Measurements from ENCODE around the gene FHOD3.

Gene FHOD3

DNA sequence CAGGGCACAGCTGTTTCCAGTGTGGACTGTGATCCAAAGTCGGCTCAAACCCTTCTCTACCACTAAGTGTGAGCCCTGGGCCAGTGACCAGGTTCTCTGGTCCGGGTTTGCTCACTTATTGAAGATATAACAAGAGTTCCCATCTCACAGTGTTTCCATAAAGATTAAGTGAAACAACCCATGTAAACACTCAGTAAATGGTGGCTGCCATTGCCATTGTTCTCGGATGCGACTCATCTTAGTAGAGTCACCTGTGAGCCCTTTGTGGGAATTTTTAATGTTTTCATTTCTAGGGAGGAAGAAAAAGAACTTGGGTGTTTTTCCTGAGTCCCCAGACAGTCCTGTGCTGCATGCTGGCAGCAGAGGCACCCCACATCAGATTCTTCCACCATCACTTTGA is 477.9 kb downstream of the FHOD3 start:
- H3K9ac ChIP-seq (ENCODE audit: low read depth, low read length, poor library complexity, severe bottlenecking) = no peak overlapping the region
- no peaks in the 10 kb centered on the region for H4K20me1 ChIP-seq (ENCODE audit: insufficient read depth, low read length, poor library complexity, severe bottlenecking)
- no peaks in the 10 kb centered on the region for H3K27me3 ChIP-seq (ENCODE audit: insufficient read depth, low read length, poor library complexity, severe bottlenecking)
- peaks cover 31% of the 10 kb centered on the region for H3K4me1 ChIP-seq (ENCODE audit: insufficient read depth, low read length, poor library complexity, severe bottlenecking)
- H3F3A ChIP-seq (ENCODE audit: low read depth) = 0 out of 2 replicates have a peak, but pooled peaks cover 5% of the 10 kb centered on the region
- H3K4me2 ChIP-seq (ENCODE audit: low read depth, low read length, poor library complexity, severe bottlenecking) = no peak overlapping the region
- H3K79me2 ChIP-seq (ENCODE audit: insufficient read depth, low read length) = no peaks in the 10 kb centered on the region
- TF ChIP-seq EZH2phosphoT487 (IDR thresholded peaks at IDR 0.05; ENCODE audit: borderline replicate concordance) = no peak
- TF ChIP-seq, protein P1, sequence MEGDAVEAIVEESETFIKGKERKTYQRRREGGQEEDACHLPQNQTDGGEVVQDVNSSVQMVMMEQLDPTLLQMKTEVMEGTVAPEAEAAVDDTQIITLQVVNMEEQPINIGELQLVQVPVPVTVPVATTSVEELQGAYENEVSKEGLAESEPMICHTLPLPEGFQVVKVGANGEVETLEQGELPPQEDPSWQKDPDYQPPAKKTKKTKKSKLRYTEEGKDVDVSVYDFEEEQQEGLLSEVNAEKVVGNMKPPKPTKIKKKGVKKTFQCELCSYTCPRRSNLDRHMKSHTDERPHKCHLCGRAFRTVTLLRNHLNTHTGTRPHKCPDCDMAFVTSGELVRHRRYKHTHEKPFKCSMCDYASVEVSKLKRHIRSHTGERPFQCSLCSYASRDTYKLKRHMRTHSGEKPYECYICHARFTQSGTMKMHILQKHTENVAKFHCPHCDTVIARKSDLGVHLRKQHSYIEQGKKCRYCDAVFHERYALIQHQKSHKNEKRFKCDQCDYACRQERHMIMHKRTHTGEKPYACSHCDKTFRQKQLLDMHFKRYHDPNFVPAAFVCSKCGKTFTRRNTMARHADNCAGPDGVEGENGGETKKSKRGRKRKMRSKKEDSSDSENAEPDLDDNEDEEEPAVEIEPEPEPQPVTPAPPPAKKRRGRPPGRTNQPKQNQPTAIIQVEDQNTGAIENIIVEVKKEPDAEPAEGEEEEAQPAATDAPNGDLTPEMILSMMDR (conservative IDR thresholded peaks at IDR 0.05; ENCODE audit: low read length) = no peak
- H2AFZ ChIP-seq (ENCODE audit: low read length) = no peak overlapping the region
- H3K9me2 ChIP-seq (replicated peaks; ENCODE audit: low read depth, low read length) = no peaks in the 10 kb centered on the region
- H3K9me3 ChIP-seq (ENCODE audit: insufficient read depth, low read depth, low read length) = no peaks in the 10 kb centered on the region
- no peaks in the 10 kb centered on the region for H3K36me3 ChIP-seq (ENCODE audit: insufficient read depth, low read length)
- H3K4me3 ChIP-seq (ENCODE audit: low read length, poor library complexity, severe bottlenecking) = no peak overlapping the region

DNA sequence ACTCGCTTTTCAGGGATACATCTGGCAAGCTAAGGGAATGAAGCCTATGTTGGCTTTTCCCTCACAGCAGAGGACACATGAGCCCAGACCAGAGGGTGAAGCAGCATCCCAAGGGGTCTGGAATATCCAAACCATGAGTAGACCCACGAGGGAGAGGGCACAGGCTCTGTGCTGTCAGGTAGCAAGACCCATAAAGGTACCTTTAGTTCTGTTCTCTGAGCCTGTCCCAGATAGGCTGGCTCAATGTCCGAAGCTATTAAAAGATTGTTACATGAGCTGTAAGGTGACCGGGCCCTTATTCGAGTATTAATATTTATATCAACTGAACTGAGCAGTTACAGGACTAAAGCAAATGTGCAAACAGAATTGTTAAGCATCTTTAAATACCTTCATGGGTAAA is 479.1 kb downstream of the FHOD3 start:
- Histone ChIP-seq H3K9me3 (ENCODE audit: insufficient read depth, low read depth, low read length) (no peaks in the 10 kb centered on the region), H2AFZ (ENCODE audit: low read length) (no peak overlapping the region), H3K9ac (ENCODE audit: low read depth, low read length, poor library complexity, severe bottlenecking) (no peak overlapping the region), H4K20me1 (ENCODE audit: insufficient read depth, low read length, poor library complexity, severe bottlenecking) (no peaks in the 10 kb centered on the region), H3K4me1 (ENCODE audit: insufficient read depth, low read length, poor library complexity, severe bottlenecking) (peaks cover 18% of the 10 kb centered on the region), H3K79me2 (ENCODE audit: insufficient read depth, low read length) (no peaks in the 10 kb centered on the region), H3K4me2 (ENCODE audit: low read depth, low read length, poor library complexity, severe bottlenecking) (no peak overlapping the region), H3K4me3 (ENCODE audit: low read length, poor library complexity, severe bottlenecking) (no peak overlapping the region), H3K9me2 (replicated peaks; ENCODE audit: low read depth, low read length) (no peaks in the 10 kb centered on the region), H3K36me3 (ENCODE audit: insufficient read depth, low read length) (no peaks in the 10 kb centered on the region), H3K27me3 (ENCODE audit: insufficient read depth, low read length, poor library complexity, severe bottlenecking) (no peaks in the 10 kb centered on the region), H3F3A (ENCODE audit: low read depth) (no peaks in the 10 kb centered on the region)
- no peak for TF ChIP-seq EZH2phosphoT487 (IDR thresholded peaks at IDR 0.05; ENCODE audit: borderline replicate concordance)
- TF ChIP-seq, protein P1 (conservative IDR thresholded peaks at IDR 0.05; ENCODE audit: low read length) = no peak

DNA sequence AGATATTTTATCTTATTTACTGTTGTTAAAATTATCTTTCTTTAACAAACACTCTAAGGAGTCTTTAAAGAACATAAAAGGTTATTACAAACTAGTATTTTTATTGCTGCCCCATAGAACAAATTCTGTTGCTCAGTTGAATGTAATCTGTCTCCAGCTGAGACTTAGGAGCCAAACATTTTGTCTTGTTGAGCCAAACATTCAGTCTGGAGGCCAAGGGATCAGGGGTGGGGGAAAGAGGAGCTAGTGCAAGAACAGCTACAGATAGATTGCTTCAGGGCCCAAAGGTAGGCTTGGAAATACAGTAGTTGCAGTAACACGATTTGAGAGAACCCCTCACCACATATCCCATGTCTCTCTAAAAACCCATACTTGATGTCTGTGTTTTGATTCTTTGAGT is 480.1 kb downstream of the FHOD3 start:
- H3K4me2 ChIP-seq (ENCODE audit: low read depth, low read length, poor library complexity, severe bottlenecking) = no peak overlapping the region
- H3K79me2 ChIP-seq (ENCODE audit: insufficient read depth, low read length) = no peaks in the 10 kb centered on the region
- no peak overlapping the region for H3K9ac ChIP-seq (ENCODE audit: low read depth, low read length, poor library complexity, severe bottlenecking)
- no peaks in the 10 kb centered on the region for H3K9me2 ChIP-seq (replicated peaks; ENCODE audit: low read depth, low read length)
- H3K4me3 ChIP-seq (ENCODE audit: low read length, poor library complexity, severe bottlenecking) = no peak overlapping the region
- no peak for TF ChIP-seq EZH2phosphoT487 (IDR thresholded peaks at IDR 0.05; ENCODE audit: borderline replicate concordance)
- TF ChIP-seq, protein P1 (conservative IDR thresholded peaks at IDR 0.05; ENCODE audit: low read length) = no peak
- H3K4me1 ChIP-seq (ENCODE audit: insufficient read depth, low read length, poor library complexity, severe bottlenecking) = peaks cover 13% of the 10 kb centered on the region
- H3F3A ChIP-seq (ENCODE audit: low read depth) = no peaks in the 10 kb centered on the region
- H4K20me1 ChIP-seq (ENCODE audit: insufficient read depth, low read length, poor library complexity, severe bottlenecking) = no peaks in the 10 kb centered on the region
- H3K27me3 ChIP-seq (ENCODE audit: insufficient read depth, low read length, poor library complexity, severe bottlenecking) = no peaks in the 10 kb centered on the region
- no peak overlapping the region for H2AFZ ChIP-seq (ENCODE audit: low read length)
- no peaks in the 10 kb centered on the region for H3K36me3 ChIP-seq (ENCODE audit: insufficient read depth, low read length)
- H3K9me3 ChIP-seq (ENCODE audit: insufficient read depth, low read depth, low read length) = no peaks in the 10 kb centered on the region
